ENCODE measurements around the gene SERPINB2. TPM values are rescaled to one million over a fixed set of nuclear protein-coding genes. Genes with fewer than 3 reads are reported as not detected.
A peak's percentile ranks its signal among the peaks of the same experiment; 100 is the strongest.

The SERPINB2 gene
- total and polyA plus RNA-seq, 10 of the 15 experiments (the other 5 are each of a cell fraction or from before 2014, with no cell fraction given) = 9.6 to 25.3 (median 14.0) TPM

DNA sequence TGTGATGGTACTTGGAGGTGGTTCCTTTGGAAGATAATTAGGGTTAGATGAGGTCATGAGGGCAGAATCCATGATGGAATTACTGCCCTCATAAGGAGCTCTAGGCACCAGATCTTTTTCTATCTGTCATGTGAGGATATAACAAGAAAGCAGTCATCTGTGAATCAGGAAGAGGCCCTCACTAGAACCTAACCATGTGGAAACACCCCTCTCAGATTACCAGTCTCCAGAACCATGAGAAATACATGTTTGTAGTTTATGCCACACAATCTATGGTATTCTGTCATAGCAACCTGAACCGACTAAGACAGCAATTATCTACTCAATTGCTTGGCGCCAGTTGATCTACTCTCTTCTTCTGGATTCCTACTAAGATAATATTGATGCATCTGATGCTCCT lies 17.9 kb downstream of the SERPINB2 start:
- Histone ChIP-seq H3K4me3 (no peak overlapping the region), H3K27me3 (replicated peaks in 1 of 2; ENCODE audit: control insufficient read depth in 2 of 2, insufficient read depth in 2 of 2, low read length in 1 of 2) (no peaks in the 10 kb centered on the region), H3K36me3 (ENCODE audit: control insufficient read depth in 2 of 2, insufficient read depth in 2 of 2, low read length in 1 of 2) (no peaks in the 10 kb centered on the region), H3K9me3 (replicated peaks; ENCODE audit: control insufficient read depth, insufficient read depth, low read length) (no peaks in the 10 kb centered on the region; the same call in 2 of the 3 replicates), H3K9ac (ENCODE audit: control insufficient read depth, insufficient read depth, low read length) (no peak overlapping the region), H2AFZ (ENCODE audit: control insufficient read depth, low read depth, low read length) (peak overlapping the region; percentile 18; the same call in 1 of the 2 replicates), H3K79me2 (ENCODE audit: control insufficient read depth, insufficient read depth, low read length) (no peaks in the 10 kb centered on the region), H4K20me1 (ENCODE audit: control insufficient read depth, insufficient read depth) (no peaks in the 10 kb centered on the region), H3K27ac (ENCODE audit: control insufficient read depth, insufficient read depth) (no peak overlapping the region), H3K4me1 (ENCODE audit: control insufficient read depth, insufficient read depth, low read length) (peaks cover 4% of the 10 kb centered on the region; the same call in 1 of the 2 replicates), H3K4me2 (ENCODE audit: control insufficient read depth, insufficient read depth) (no peak overlapping the region)
- BruUV-seq (replicated peaks) = no TSS peak
- in situ Hi-C loops (cut with MboI) (no loop called here), intact Hi-C loops (cut with micrococcal nuclease; ENCODE audit: unreplicated experiment) (no loop called here)
- DNase-seq (ENCODE audit: low read depth, low spot score) (no peak), ATAC-seq (peak; percentile 13), FAIRE-seq (no peak)
- 93% methylated on average over 2 of the region's 2 CpGs for WGBS (ENCODE audit: insufficient coverage, insufficient replicate concordance, low lambda C conversion rate, missing lambda C conversion rate)
- RAD21 ChIA-PET (ENCODE audit: unreplicated experiment) = interaction anchor here (1.5 to 3.1 kb wide), 2 partner anchors 11 to 31 kb away, joined by 4 to 16 read pairs; no protein-coding TSS in a partner anchor
- CTCF ChIA-PET = interaction anchor here (1.0 to 5.4 kb wide), 5 partner anchors 11 to 58 kb away, joined by 5 to 47 read pairs (median 8); no protein-coding TSS in a partner anchor
- SMC1A ChIA-PET (ENCODE audit: uncharacterized antibody, unreplicated experiment) = interaction anchor here (1.1 to 3.4 kb wide), 5 partner anchors 9 to 31 kb away, joined by 3 to 22 read pairs (median 5); partner anchors contain the start of gene SERPINB2
- POLR2A ChIA-PET = no interaction called here
- TF ChIP-seq RAD51 (IDR thresholded peaks at IDR 0.05) = no peak
- no peak for TF ChIP-seq ETV6 (conservative IDR thresholded peaks at IDR 0.05 in 1 of 2, IDR thresholded peaks at IDR 0.05 in 1 of 2; ENCODE audit: borderline replicate concordance in 1 of 2, low read depth in 1 of 2)
- no peak for TF ChIP-seq RFX5 (IDR thresholded peaks at IDR 0.05; ENCODE audit: low read depth, low read length)
- peak; percentile 33; the same call in 1 of the 2 replicates for TF ChIP-seq IKZF1 (conservative IDR thresholded peaks at IDR 0.05)
- TF ChIP-seq EGR1 (IDR thresholded peaks at IDR 0.05; ENCODE audit: borderline replicate concordance in 1 of 2, low read depth in 2 of 2, low read length in 2 of 2) = no peak
- no peak for TF ChIP-seq NRF1 (conservative IDR thresholded peaks at IDR 0.05; ENCODE audit: low read depth, low read length)
- TF ChIP-seq, protein P1, sequence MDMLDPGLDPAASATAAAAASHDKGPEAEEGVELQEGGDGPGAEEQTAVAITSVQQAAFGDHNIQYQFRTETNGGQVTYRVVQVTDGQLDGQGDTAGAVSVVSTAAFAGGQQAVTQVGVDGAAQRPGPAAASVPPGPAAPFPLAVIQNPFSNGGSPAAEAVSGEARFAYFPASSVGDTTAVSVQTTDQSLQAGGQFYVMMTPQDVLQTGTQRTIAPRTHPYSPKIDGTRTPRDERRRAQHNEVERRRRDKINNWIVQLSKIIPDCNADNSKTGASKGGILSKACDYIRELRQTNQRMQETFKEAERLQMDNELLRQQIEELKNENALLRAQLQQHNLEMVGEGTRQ (IDR thresholded peaks at IDR 0.05; ENCODE audit: borderline replicate concordance, low read depth, low read length) = no peak
- no peak for TF ChIP-seq ELK1 (IDR thresholded peaks at IDR 0.05; ENCODE audit: low read depth, low read length)
- no peak for TF ChIP-seq HDGF (IDR thresholded peaks at IDR 0.05)
- TF ChIP-seq, protein P2, sequence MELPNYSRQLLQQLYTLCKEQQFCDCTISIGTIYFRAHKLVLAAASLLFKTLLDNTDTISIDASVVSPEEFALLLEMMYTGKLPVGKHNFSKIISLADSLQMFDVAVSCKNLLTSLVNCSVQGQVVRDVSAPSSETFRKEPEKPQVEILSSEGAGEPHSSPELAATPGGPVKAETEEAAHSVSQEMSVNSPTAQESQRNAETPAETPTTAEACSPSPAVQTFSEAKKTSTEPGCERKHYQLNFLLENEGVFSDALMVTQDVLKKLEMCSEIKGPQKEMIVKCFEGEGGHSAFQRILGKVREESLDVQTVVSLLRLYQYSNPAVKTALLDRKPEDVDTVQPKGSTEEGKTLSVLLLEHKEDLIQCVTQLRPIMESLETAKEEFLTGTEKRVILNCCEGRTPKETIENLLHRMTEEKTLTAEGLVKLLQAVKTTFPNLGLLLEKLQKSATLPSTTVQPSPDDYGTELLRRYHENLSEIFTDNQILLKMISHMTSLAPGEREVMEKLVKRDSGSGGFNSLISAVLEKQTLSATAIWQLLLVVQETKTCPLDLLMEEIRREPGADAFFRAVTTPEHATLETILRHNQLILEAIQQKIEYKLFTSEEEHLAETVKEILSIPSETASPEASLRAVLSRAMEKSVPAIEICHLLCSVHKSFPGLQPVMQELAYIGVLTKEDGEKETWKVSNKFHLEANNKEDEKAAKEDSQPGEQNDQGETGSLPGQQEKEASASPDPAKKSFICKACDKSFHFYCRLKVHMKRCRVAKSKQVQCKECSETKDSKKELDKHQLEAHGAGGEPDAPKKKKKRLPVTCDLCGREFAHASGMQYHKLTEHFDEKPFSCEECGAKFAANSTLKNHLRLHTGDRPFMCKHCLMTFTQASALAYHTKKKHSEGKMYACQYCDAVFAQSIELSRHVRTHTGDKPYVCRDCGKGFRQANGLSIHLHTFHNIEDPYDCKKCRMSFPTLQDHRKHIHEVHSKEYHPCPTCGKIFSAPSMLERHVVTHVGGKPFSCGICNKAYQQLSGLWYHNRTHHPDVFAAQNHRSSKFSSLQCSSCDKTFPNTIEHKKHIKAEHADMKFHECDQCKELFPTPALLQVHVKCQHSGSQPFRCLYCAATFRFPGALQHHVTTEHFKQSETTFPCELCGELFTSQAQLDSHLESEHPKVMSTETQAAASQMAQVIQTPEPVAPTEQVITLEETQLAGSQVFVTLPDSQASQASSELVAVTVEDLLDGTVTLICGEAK (IDR thresholded peaks at IDR 0.05; ENCODE audit: borderline replicate concordance) = no peak
- no peak for TF ChIP-seq ZBED1 (IDR thresholded peaks at IDR 0.05; ENCODE audit: borderline replicate concordance)
- TF ChIP-seq NFIC (IDR thresholded peaks at IDR 0.05; ENCODE audit: low read depth, low read length) = peak; percentile 35; the same call in 1 of the 2 replicates
- no peak for TF ChIP-seq NR2F1 (conservative IDR thresholded peaks at IDR 0.05)
- no peak for TF ChIP-seq SP1 (IDR thresholded peaks at IDR 0.05; ENCODE audit: low read depth, low read length)
- TF ChIP-seq ZNF207 (IDR thresholded peaks at IDR 0.05; ENCODE audit: borderline replicate concordance) = no peak
- TF ChIP-seq EED (IDR thresholded peaks at IDR 0.05; ENCODE audit: low read depth) = 0 out of 2 replicates have a peak, but pooled peaks have one; percentile 26
- no peak for TF ChIP-seq MTA2 (IDR thresholded peaks at IDR 0.05; ENCODE audit: low read depth)

Measured in GM12878 (cell line).